Measurements from ENCODE around the gene FAM107A.

Gene FAM107A

DNA sequence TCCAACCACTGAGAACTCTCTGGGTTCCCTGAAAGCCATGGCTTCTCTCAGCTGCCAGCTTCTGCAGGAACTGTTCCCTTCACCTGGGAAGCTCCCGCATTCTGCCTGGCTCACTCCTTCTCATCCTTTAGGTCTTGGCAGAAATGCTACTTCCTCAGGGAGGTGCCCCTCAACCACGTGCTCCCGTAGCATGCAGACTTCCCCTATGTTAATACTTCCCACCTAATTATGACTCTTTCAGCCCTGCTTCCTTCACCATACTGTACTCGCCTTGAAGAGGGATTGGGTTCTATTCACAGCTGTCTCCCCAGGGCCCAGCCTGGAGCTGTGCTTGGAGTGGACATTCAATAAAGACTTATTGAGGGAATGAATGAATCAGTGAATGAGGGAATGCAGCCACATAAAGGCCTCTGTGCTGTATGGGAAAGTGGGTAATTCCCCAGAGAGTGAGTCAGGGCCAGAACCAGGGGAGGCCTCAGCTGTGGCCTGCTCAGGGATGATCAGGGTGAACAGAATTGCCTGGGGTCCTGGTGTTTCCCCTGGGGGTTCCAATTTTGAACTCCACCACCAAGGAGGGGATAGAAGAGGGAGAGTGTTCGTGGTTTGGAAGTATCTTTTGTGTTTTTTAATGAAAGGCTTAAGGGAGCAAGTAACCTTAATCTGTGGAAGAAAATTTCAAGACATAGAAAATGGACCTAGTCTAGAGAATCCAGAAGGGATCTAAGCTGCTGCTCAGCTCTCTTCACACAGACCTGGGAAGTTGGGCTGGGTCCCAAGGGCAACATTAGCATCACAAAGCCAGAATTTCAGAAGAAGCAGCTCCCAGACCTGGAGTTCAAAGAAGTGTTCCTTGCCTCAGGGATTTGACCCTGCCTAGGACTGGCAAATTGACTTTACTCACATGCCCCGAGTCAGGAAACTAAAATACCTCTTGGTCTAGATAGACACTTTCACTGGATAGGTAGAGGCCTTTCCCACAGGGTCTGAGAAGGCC is 14.6 kb upstream of the FAM107A start:
- DNase-seq (ENCODE audit: low spot score): no peak

DNA sequence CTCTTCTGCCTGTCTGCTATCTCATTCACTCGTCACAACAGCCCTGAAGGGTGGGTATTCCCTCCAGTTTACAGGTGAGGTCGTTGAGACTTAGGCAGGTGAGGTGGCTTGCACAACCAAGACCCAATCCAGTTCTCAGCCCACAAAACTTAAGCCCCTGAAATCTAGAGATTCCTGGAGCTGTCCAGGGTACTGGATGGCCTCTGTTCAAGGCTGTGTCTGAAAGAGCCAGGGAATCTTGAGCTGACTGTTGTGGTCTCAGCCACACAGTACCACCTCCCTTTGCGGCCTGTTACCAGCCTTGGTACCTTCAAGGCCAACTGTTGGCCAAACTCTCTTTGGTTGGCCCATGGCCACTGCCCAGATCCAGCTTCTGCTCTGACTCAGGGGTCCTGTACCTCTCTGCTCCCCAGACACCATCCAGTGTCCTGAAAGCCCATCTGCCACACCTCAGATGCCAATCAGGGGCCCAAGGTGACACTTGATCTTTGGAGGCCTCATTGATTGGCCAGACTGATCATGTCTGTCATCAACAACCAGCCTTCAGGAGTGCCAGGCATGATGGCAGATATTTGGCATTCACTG is 10.9 kb upstream of the FAM107A start:
- DNase-seq (ENCODE audit: low spot score): no peak

DNA sequence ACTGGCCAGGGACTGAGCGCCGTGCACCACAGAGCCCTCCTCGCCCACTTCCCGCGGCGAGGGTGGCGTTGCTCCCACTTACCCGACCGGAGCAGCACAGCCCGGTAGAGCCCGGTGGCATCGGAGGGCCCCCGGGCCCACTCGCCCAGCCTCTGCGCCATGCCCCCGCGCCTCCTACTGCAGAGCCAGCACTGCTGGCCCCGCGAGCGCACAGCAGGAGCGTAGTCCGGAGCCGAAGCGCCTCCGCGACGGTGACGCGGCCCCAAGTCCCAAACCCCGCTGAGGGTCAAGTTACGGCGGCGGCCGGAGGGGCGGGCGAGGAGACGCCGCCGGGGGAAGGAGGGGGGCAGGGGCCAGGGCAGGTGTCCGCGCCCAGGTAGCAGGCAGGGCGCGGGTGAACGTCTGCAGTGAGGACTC is 9.6 kb upstream of the FAM107A start:
- DNase-seq (ENCODE audit: low spot score): no peak

DNA sequence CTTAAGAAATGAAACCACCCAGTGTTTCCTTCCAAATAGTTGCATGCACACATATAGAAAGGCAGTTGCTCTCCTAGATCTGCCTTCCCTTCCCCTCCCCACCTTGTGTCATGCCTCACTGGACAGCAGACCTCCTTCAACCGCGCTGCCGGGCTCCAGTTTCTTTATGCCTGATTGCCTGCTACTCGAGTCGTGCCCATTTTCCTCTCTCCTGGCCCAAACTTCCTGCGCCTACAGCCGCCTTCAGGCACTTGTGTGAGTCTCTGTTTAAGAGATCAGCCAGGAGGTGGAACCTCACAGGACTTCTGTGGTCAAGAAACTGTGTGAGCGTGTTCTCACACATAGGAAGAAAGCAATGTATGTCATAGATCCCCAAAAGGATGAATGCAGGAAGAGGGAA is 8.8 kb upstream of the FAM107A start:
- DNase-seq (ENCODE audit: low spot score): no peak

DNA sequence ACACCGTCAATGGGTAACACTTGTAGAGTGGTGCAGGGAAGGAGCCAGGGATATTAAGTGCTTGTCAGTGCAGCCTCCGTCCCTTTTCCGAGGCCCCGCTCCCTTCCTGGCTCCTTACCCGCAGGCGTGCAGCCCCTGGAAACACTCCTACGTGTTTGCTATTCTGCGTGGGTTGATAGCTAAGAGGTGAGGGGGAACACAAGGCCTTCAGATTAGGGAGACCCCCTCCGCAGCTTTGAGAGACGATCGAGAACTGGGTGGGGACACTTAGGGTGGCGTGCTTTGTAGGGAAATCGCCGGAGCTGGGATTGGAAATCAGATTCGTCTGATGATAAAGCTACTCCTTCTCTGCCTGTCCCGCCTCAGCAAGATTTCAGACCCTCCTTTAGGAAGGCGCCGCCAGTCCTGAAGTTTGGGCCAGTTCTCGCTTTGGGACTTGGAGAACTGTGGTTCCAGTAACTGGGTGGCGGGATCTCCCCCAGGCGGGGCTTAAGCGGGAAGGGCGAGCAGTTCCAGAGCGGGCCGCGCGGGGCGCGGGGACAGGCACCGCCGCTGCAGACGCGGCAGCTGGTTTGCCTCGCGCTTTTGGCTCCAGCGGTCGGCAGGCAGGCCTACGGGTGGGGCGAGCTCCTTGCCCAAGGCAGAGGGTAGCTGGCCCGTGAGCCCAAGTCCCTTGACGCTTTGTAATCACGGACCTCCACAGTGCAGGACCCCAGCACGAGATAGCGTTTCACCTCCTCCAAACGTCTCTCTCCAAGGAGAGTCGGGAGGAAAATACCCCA is 8.0 kb upstream of the FAM107A start:
- peak; percentile 68 for DNase-seq (ENCODE audit: low spot score)

DNA sequence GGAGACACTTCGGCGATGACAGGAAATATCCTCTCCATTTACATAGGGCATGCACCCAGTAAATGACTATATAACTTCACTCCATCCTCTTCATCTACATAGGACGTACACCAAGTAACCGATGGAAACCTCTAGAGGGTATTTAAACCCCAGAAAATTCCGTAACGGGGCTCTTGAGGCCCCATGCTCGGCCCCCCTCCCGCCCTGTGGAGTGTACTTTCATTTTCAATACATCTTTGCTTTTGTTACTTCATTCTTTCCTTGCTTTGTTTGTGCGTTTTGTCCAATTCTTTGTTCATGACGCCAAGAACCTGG is 7.5 kb upstream of the FAM107A start:
- DNase-seq (ENCODE audit: low spot score): no peak

DNA sequence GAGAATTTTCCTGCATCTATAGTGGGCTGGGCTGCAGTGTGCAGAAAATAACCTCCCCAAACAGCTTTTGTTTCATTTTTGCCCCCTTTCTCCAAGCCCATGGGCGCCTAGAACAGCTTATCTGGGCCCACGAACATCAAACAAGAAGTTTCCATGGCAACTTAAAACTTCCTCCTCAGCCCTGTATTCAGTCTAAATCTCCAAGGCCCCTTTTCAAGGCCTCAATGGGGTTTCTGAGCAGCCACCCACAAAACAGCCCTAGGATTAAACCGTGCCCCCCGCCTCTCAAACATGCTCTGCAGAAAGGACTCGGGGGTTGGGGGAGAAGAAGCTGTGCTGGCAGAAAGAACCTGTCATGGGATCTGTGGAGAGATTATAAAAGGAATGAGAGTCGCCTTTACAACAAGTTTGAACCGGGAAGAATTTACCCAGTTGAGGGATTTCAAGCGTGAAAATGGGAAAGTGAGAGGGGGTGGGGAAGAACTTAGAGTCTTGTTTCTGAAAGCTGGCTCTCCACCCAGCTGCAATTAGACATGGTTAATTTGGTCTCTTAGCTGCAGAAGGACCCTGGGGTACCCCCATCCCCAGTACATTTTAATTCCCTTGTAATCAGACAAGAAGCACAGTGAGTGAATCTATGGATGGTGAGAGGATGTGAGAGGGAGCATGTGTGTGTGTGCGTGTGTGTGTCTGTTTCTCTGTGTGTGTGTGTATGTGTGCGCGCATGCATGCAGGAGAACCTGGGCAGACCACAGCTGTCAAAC is 4.3 kb upstream of the FAM107A start:
- no peak for DNase-seq (ENCODE audit: low spot score)

DNA sequence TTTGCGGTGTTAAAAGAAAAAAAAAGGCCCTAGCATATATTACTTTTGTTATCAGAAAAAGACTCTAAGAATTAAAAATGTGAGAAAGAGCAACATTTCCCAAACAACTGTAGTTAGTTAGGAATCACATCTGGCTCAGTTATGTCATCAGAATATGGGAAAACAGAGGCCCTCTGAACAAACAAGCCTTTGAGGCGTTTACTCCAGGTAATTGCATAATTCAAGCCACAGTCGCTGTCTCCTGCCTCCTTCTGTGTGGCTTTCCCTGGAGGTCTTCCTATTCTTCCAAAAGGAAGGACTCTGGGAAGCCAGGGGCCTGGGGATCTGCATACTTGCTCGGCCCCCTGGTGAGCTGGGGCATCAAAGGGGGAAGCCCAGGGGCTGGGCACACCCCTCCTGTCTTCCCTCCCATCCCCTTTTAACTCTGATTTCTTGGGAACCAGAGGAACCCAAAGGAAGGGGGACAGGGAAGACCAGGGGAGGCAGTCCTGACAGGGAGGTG is 3.7 kb upstream of the FAM107A start:
- no peak for DNase-seq (ENCODE audit: low spot score)

DNA sequence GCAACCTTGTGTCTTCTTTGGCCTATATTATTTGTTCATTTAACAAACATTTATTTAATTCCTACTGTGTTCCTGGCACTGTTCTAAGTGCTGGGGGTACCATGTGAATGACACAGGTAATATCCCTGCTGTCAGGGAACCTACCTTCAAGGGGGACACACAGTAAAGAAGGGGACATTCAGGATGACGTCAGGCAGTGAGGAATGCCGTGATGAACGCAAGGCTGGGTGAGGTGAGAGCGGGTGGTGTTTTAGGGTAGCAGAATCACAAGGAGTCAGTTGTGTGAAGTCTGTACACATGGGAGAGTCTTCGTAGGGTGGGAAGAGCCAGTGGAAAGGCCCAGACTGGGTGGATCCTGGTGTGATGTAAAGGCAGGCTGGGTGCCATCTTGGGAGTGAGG is 1.7 kb upstream of the FAM107A start:
- no peak for DNase-seq (ENCODE audit: low spot score)

DNA sequence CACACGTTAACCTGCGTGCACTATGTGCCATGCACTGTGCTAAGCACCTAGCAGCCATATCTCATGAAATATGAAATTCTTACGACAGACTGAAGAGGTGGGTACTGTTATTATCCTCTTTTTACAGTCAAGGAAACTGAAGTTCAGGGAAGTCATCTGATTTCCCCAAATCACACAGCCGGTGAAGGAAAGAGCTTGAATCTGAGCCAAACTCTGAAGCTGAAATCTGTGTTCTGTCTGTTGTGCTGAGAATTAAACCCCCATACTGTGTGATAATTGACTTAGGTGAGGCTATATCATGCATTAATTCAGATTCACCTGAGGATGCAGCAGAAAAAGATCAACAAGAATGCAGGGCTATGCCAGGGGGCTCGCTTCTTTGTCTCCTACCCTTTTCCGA is 475 bp downstream of the FAM107A start:
- no peak for DNase-seq (ENCODE audit: low spot score)

DNA sequence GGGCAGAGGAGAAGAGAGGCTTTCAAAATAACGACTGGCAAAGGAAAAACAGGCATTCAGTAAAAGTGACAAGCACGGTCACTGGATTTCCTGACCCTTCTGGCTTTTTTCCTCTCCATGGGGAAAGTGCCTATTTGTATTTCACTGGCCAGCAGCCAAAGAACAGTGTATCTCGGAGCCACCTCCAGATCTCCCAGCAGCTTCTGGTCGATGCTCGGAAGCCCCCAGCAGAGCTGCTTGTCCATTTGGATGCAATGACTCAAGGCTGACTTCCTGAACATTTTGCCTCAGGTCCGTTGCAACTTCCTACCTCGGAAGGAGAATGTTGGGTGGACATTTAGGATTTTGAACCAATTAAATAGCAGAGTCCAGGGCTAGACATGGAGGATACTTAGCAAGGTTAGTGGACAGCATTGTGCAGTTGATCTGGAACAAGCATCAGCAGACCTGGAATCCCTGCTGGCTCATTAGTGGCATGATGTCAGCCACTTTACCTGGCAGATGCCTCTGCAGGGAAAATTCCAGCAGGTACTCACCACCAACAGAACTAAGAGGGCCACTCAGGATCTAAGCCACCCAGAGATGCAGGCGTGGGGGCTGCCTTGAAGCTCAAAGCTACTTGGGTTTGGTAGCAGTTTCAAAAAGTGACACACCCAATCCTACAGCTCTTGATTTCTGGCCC is 1.1 kb downstream of the FAM107A start:
- DNase-seq (ENCODE audit: low spot score): peak; percentile 63

DNA sequence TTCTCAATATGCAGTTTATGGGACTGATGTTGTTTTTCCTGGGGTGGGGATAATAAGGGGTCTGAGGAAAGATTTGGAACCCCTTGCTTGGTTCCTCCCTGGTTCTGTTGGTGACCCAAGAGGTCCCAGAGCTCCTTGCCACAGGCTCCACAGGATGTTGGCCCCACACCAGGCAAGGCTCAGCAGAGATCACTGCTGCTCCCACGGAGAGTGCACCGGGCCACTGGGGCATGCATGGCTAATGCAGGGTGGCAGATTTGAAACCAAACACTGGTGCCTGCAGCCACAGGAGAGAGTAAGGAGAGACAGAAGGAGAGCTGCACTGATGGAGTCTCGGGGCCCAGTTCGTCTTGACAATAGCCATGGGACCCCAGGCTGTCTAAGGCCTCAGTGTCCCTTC is 2.5 kb downstream of the FAM107A start:
- DNase-seq (ENCODE audit: low spot score): no peak

DNA sequence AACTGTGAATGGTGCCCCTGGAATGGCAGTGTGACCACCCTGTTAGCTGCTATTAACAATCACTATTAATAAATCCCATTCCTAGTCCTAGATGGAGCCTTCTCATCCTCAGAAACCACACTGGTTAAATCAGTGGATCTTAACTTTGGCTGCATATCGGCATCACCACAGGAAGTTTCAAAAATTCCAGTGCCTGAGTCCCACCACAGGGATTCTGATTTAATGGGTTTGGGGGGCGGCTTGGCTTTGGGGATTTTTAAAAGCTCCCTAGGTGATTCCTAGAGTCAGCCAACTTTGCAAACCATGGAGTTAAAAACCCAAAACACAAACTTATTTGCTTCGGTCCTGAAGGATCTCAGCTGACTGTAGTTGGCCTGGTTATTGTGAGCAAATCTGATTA is 3.1 kb downstream of the FAM107A start:
- no peak for DNase-seq (ENCODE audit: low spot score)

DNA sequence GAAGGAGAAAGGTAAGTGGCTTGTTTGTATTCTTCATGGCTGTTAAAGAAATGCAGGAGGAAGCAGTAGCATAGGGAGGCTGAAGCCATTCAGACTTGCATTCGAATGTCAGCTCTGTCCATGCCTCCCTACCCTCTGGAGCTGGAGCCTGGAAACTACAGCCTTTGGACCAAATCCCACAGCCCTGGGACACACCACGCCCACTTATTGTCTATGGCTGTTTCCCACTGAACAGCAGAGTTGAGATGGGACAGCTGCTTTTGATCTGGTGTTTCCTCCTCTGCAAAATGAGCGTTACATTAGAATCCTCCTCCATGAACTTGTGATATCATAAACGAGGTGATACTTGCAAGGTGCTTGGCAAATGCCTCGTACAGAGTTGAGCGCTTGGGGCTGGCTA is 3.6 kb downstream of the FAM107A start:
- no peak for DNase-seq (ENCODE audit: low spot score)

DNA sequence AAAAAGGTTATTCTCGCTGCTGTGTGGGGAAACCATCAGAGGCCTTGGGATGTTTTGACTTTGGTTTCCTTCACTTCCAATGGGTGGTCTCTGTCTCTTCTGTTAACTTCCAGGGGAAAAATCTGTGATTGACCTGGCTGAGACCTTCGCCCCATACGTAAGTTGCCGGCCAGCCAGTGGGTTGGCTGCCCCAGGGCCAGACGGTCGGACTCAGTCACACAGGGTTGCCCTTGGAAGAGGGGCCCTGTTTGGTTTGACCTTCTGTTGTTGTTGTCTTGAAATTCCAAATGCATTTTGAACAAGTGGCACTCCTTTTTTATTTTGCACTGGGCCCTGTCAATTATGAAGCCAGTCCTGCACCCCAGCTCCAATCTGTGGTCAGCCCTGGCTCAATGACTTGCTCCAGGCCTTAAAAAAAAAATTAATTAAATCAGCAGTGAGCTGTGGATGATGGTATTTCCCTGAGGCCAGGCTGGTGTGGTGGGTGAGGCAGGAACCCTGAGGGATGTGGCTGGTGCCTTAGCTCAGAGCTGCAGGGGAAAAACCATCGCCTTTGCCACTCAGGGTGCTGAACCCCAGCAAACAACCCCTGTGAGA is 4.5 kb downstream of the FAM107A start:
- DNase-seq (ENCODE audit: low spot score): no peak

DNA sequence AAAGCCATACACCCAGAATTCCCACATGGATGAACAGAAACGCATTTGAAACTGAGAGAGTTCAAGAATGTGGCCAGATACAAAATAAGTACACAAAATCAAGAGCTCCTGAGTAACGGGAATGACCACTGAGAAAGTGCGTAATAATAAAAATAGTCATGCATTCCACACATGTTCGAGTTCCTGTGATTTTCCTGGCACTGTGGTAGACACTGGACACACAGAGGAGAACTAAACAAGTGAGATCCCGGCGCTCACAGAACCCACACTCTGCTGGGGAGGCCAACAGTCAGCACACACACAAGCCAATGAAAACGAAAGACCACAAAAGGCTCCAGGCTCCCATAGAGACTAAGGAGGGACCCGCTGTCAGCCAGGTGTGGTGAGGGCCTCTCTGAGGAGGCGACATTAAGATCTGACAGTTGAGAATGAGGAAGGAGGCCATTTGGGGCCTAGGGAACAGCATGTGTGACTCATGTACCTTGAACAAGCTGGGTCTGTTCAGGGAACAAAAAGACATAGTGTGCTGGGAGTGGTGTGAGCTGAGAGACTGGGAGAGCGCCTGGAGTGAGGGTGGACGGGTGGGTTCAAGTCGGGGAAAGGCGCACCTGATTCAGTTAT is 5.1 kb downstream of the FAM107A start:
- DNase-seq (ENCODE audit: low spot score): no peak

DNA sequence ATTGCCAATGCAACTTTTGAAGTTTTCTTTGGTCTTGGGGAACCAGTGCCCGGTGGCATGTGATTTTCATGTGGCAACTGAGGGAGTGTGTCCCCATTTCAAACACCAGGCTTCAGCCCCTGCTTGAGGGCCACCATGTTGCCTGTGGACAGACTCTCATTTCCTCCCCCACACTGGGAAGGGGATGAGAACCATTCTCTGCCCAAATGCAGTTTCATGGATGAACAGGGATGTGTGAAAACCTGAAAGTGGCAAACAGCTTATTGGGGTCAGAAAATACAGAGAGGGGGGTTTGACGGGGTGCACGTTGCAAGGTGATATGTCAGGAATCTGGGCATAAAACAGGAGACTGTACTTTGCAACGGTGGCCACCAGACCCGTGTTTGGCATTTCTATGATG is 6.3 kb downstream of the FAM107A start:
- DNase-seq (ENCODE audit: low spot score): no peak

DNA sequence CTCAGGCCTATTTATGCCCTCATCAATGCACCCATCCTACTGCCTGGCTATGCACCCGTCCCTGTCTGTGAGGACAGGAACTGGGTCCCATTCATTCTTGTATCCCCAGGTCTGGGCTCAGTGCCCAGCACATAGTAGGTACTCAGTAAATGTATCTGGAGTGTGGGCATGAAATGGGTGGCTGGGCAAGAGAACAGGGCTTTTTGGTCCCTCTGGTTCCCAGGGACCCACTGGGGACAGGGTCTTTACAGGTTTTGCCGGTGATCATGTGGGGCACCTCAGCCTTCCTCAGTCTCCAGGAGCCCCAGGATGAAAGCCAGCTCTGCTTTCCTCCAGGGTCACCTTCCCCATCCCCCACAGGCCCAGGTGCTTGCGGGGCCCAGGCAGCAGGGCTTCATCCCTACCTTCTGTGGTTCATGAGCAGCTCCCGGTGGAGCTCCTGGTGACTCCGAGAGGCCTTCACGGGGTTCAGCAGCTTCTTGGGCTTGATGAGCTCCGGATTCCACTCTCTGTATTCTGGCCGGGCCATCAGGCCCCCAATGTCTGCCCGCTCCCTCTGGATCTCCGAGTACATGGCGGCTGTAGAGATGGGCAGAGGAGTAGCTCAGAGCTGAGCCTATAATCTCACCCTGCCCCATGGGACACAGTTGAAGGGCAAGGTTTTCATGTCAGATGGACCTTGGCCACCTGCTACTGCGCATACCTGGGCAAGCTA is 7.7 kb downstream of the FAM107A start:
- no peak for DNase-seq (ENCODE audit: low spot score)

DNA sequence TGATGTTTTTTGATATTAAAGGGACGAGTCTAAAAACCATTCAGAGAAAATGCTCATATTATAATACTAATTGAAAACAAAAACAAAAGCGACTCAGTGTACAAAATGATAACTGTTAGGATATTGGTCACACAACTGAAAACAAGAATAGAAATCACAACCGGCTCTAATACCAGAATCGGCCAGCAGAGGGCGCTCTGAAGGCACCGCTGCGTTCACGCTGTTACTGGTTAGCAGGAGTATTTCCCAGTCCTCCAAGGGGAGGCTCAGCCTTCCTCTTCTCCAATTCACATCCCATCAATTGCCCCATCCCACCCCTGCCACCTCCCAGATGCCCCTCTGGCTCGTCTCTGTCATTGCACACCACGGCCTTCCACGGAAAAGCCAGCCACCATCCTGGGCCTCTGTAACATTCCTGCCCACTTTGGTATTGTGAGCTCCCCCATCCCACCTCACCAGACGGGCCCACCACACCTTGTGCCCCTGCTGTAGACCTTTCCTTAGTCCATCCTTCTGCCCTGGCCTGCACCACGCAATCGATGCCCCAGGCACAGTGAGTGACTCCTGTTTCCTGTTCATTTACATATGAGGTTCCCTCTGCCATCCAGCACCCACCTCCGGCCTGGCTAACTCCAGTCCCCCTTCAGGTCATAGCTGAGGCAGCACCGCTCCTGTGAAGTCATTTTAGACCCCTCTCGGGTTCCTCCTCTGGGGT is 8.5 kb downstream of the FAM107A start:
- peak; percentile 66 for DNase-seq (ENCODE audit: low spot score)

DNA sequence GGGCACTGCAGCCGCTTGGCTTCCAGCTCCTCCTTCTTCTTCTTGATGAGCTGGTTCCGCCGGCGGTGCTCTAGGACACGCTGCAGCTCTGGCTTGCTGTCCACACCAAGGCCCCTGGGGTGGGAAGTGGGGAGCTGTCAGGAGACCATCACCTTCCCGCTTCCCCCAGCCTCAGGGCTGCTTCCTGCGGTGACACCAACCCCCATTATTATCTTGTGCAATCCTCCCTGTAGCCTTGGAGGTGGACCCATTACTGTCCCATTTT is 10.0 kb downstream of the FAM107A start:
- DNase-seq (ENCODE audit: low spot score): no peak

All from kidney capillary endothelial cell (primary cell).